ENCODE data around the gene TP53RK. TPM values are rescaled to one million over a fixed set of nuclear protein-coding genes. Genes with fewer than 3 reads are reported as not detected.

TP53RK gene
- total and polyA plus RNA-seq, 2 experiments from 2014 or later: 24.2 to 26.0 TPM

- no peak for TF ChIP-seq ZNF462 (CRISPR knock-in tag; IDR thresholded peaks at IDR 0.05)
- no peak for TF ChIP-seq ZNF114 (CRISPR knock-in tag; IDR thresholded peaks at IDR 0.05)
- TF ChIP-seq STAT1 (IDR thresholded peaks at IDR 0.05; ENCODE audit: unreplicated experiment): no peak
- no peak for TF ChIP-seq EZH2 (IDR thresholded peaks at IDR 0.05; ENCODE audit: low read depth, unreplicated experiment)
- TF ChIP-seq ZNF331 (CRISPR knock-in tag; IDR thresholded peaks at IDR 0.05; ENCODE audit: low read depth): no peak
- no peak for TF ChIP-seq NANOG (IDR thresholded peaks at IDR 0.05; ENCODE audit: borderline replicate concordance)
- TF ChIP-seq EZH2phosphoT487 (IDR thresholded peaks at IDR 0.05; ENCODE audit: unreplicated experiment): no peak
- no peak for TF ChIP-seq REST (IDR thresholded peaks at IDR 0.05; ENCODE audit: unreplicated experiment)
- no peak for TF ChIP-seq CREB1 (CRISPR knock-in tag; IDR thresholded peaks at IDR 0.05; ENCODE audit: low read depth)
Observed at GRCh38 chr20:46703435-46703834, 14.2 kb upstream of the TP53RK start (continued).
